NCI-H2081 treated with DMSO at 0.1 percent for 48 hours (cell line): Measurements from ENCODE around the gene ELOVL3.

Experiments
- DNase-seq: peaks from one replicate; lab custom pipeline; 2025; lab: John Stamatoyannopoulos, UW

Gene ELOVL3

DNA sequence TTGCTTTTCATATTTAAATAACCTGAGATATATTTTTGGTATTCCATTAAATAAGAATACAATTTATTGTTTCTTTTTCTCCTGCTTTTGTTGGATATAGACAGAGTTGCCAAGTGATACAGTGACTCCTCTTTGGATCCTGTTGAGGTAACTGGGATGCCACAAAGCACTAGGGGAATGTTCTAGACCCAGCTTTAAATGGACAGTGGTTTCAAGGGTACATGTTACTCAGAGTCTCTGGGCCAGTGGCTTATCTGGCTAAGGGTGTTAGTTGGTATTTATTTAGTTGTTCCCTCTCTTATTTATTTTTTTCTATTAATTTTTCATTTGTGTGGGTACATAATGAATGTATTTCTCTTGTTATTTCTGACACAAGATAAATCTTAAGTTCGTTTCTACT, 28.3 kb downstream of the ELOVL3 start:
- no peak for DNase-seq

DNA sequence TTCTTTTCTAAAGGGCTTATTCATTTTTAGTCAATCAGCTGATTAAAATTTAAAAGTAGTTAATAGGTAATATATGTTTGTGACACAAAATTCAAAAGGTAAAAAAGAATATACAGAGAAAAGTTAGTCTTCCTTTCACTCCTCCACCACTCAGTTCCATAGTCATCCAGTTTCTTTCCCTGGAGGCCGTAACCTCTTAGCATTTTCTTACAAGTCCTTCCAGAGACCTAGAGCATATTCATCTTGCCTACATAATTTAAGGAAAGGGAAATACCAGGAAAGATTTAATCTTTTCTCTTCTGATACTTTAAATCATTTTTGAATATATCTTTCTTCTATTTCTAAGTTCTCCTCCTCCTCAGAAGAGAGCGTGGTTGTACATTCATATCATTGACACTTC, 29.3 kb downstream of the ELOVL3 start:
- no peak for DNase-seq

DNA sequence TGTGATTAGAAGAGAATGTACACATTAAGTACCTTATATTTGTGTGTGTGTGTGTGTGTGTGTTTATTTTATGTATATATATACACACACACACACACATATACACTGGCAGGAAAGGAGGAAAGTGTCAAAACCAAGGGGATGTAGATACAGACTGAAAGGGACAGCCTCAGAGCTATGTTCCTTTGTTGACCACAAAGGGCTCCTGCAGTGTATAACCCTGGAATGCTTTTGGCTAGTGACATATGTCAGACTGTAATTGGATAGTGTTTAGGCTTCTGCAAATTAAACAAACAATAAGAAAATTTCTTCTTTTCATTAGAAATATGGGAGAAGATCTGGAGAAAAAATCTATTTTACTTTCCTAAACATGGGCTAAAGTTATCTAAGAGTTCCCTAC, 35.1 kb downstream of the ELOVL3 start:
- DNase-seq, result no peak

GRCh38 chr10:102261842-102262241, 35.7 kb downstream of the ELOVL3 start:
- DNase-seq, result no peak

DNA sequence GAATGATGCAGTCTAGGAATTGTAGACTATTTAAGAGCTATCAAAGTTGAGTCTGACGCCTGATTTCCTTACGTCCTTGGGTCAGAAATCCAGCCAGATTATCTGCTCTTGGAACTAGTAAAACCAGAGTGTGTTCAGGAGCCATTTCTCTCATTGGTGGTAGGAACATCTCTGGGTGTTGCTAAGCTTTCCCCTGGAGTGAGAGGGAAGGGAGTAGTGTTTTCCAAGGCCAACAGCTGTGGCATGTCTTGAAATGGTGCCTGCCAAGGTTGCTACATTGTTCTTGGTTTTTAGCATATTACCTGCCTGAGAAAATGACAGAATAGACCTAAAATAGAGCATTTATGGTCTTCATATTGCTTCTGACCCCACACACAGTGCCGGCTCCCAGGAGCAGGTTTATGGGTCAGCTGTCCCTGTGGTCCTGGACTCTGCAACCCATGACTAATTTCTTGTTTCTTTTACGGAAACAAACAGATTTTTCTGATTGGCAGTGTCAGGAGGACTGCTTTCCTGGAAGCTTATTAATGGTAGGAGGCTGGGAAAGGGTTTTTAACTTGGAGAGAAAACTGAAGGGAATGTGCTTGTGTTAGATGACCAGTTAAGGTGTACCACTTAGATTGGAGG, 36.8 kb downstream of the ELOVL3 start:
- no peak for DNase-seq

GRCh38 chr10:102264371-102264770, 38.3 kb downstream of the ELOVL3 start:
- DNase-seq, result no peak

DNA sequence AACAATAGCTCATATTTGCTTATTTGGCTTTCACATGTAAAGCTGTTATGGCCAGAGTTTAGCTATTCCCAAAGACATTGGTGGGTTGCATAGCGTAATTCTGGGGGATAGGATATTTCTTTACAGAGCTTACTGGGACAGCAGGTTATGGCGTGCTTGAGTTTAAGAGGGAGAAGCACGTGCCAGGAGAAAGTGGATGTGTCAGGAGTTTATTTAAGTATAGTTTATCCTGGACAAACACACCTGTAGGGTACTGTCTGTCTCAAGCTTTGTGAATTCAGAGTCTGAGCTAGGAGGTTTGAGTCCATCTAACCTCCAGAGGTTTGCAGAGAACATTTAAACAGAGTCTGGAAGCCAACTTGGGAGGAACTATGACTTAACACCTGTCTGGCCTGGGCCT, 40.6 kb downstream of the ELOVL3 start:
- no peak for DNase-seq

DNA sequence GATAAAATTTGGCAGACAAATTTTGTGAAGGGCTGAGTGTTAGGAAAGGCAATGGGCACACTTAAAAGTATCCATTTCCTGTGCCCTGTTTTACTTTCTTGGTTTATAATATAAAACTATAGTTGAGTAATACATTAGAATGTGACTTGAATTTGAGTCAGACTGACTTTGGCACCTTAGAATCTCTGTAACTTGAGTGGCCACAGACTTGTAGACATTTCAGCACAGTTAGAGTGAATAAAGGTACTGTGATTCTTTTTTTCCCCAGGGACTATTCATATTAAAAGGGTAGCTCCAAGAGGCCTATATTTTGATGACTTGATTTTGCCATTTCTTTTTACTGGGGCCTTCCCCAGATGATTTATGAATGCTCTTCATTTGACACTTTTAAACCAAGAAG, 41.6 kb downstream of the ELOVL3 start:
- DNase-seq, result no peak

GRCh38 chr10:102268375-102268888, 42.3 kb downstream of the ELOVL3 start:
- DNase-seq, result no peak

DNA sequence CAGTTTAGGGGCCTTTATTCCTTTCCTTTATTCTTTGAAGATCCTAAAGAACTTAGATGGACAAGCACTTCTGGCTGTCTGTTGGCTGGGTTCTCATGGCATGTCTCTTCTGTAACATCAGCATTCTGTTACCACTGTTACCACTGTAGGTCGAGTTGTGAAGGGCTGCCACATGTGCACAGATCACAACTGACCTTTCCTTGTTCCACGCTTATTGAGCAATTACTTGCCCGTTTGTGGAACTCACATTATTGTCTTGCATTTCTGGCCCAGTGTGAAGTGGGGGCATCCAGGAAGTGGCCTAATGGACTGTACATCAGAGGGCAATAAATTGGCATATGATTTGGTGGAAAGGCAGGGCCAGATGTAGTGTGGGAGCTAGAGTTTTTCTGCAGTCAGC, 42.9 kb downstream of the ELOVL3 start:
- DNase-seq, result no peak

- no peak for DNase-seq
Observed at GRCh38 chr10:102274062-102274461, 48.0 kb downstream of the ELOVL3 start.

GRCh38 chr10:102275343-102275742, 49.2 kb downstream of the ELOVL3 start:
- no peak for DNase-seq

DNA sequence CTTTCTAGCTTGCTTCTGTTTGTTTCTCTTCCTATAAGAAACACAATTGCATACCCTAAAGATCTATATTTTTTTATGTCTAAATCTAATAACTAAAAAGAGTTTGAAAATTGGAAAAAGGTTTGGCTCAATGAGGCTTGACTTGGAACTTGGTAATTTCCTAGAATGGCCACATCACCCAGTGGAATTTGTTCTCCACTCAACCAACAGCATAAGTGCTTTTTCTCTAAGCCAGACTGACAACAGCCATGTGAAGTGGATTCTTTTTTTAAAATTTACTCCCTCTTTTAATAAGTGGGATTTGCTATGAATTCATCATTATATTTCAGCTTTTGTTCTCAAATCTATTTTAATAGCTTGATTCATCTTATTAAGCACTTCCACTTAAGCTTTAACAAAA, 53.0 kb downstream of the ELOVL3 start:
- DNase-seq, result no peak
